Colonic mucosa (tissue), 4 donors: ENCODE data around the gene ZBTB7B. TPM values are rescaled to one million over a fixed set of nuclear protein-coding genes. Genes with fewer than 3 reads are reported as not detected.

Source experiments
- DNase-seq: peaks from one replicate; pipeline ENCODE4 v3.0.0-alpha.2; 2020
- H3K27ac ChIP-seq: fragments of 200-600 bp; one replicate; pipeline ENCODE4 v1.8.0; 2021
- H3K27me3 ChIP-seq: fragments of 200-600 bp; one replicate; pipeline ENCODE4 v1.8.0; 2021
- H3K36me3 ChIP-seq: fragments of 200-600 bp; one replicate; pipeline ENCODE4 v1.8.0; 2021
- H3K4me1 ChIP-seq: fragments of 200-600 bp; one replicate; pipeline ENCODE4 v1.8.0; 2021; ENCODE audit warnings: mild to moderate bottlenecking
- H3K4me3 ChIP-seq: fragments of 200-600 bp; one replicate; pipeline ENCODE4 v1.8.0; 2021
- H3K9ac ChIP-seq, 2 donors: one replicate each; pipeline ENCODE4 v1.7.0; 2013; ENCODE audit warnings: control low read depth in 2 of 2, low read depth in 2 of 2, low read length in 2 of 2
- H3K9me3 ChIP-seq: fragments of 200-600 bp; one replicate; pipeline ENCODE4 v1.8.0; 2021
- intact Hi-C: fragments of 100-400 bp; cut with DNase I; formaldehyde crosslinking; loops from one replicate; pipeline ENCODE4 v1.14.1; 2022
- total RNA-seq, 2 donors: library from RNA; stranded (reverse); fragmentation: NEBNext Ultra II Directional in 1 of 2; extraction: Animal tissue kit (Norgen Biotek cat#: 25700) in 1 of 2; gene quantifications; one replicate each; pipeline ENCODE4 v1.2.1, GENCODE V29; 2021
- TF ChIP-seq, protein P1 (sequence below): fragments of 200-600 bp; IDR thresholded peaks from one replicate; pipeline ENCODE4 v1.8.0; 2022; ENCODE audit warnings: antibody characterized with exemption, mild to moderate bottlenecking
- donor health status: healthy.
- donor health status: DM: no; HTN: no; CAD: no.
- donor health status: DM: no; HTN: no; CAD: no.

Gene ZBTB7B
- total RNA-seq, 2 donors from 2014 or later: 185 to 205 TPM

DNA sequence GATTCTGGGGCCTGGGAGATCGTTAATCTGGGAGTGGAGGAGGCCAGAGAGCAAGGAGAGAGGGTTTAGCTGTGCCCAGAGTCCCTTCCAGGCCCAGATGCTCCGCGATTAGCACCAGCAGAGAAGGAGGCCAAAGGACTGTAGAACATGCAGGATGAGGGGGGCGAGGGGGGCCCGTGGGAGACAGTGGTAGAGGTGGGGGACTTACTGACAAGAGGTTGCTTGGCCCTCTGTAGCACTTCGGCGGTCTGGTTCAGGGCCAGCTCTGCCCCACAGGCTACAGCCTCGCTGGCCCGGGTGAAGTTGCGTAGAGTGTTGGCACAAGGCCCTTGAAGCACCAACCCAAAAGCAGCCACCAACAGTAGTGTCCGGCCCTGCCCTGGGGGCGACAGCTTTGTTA is 30.3 kb downstream of the ZBTB7B start:
- no peaks in the 10 kb centered on the region for H3K4me1 ChIP-seq
- no peak for DNase-seq
- intact Hi-C loops: no loop called here
- H3K4me3 ChIP-seq: no peak overlapping the region
- no peak overlapping the region for H3K9ac ChIP-seq
- TF ChIP-seq, protein P1, sequence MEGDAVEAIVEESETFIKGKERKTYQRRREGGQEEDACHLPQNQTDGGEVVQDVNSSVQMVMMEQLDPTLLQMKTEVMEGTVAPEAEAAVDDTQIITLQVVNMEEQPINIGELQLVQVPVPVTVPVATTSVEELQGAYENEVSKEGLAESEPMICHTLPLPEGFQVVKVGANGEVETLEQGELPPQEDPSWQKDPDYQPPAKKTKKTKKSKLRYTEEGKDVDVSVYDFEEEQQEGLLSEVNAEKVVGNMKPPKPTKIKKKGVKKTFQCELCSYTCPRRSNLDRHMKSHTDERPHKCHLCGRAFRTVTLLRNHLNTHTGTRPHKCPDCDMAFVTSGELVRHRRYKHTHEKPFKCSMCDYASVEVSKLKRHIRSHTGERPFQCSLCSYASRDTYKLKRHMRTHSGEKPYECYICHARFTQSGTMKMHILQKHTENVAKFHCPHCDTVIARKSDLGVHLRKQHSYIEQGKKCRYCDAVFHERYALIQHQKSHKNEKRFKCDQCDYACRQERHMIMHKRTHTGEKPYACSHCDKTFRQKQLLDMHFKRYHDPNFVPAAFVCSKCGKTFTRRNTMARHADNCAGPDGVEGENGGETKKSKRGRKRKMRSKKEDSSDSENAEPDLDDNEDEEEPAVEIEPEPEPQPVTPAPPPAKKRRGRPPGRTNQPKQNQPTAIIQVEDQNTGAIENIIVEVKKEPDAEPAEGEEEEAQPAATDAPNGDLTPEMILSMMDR: no peak
- no peaks in the 10 kb centered on the region for H3K9me3 ChIP-seq
- no peaks in the 10 kb centered on the region for H3K36me3 ChIP-seq
- H3K27ac ChIP-seq: no peak overlapping the region
- no peaks in the 10 kb centered on the region for H3K27me3 ChIP-seq

DNA sequence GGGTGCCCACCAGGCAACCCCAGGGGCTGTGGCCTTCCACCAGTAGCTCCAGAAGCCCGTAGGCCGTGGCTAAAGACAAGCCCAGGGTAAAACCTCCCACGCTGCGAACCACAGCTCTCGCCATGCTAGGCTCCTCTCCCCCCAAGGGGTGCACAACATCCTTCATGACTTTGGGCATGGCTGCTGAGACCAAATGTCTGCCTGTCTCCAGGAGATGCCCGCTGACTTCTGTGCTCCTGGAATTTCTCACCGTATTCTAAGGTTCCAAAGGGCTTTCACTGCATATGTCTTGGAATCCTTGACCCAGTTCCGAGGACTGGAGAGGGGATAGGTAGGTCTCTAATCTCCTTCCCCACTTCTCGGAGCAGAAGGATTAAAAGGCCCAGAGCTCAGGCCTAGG is 30.9 kb downstream of the ZBTB7B start, which contains the start of the genes DCST1 and DCST2:
TSS of gene DCST1 (plus strand) at position 301 of the 400 bp plus-strand sequence. CDS start 213 bp downstream, outside the sequence.
TSS of gene DCST2 (minus strand) at position 258 of the 400 bp plus-strand sequence. CDS start at position 178, 80 bp downstream.
- TF ChIP-seq, protein P1: no peak
- Histone ChIP-seq H3K36me3 (no peaks in the 10 kb centered on the region), H3K4me3 (no peak within 1 kb of the TSS), H3K27me3 (no peaks in the 10 kb centered on the region), H3K4me1 (no peaks in the 10 kb centered on the region), H3K27ac (no peak within 1 kb of the TSS), H3K9ac (no peak within 1 kb of the TSS), H3K9me3 (no peaks in the 10 kb centered on the region)
- no peak for DNase-seq
- intact Hi-C loops: no loop called here

DNA sequence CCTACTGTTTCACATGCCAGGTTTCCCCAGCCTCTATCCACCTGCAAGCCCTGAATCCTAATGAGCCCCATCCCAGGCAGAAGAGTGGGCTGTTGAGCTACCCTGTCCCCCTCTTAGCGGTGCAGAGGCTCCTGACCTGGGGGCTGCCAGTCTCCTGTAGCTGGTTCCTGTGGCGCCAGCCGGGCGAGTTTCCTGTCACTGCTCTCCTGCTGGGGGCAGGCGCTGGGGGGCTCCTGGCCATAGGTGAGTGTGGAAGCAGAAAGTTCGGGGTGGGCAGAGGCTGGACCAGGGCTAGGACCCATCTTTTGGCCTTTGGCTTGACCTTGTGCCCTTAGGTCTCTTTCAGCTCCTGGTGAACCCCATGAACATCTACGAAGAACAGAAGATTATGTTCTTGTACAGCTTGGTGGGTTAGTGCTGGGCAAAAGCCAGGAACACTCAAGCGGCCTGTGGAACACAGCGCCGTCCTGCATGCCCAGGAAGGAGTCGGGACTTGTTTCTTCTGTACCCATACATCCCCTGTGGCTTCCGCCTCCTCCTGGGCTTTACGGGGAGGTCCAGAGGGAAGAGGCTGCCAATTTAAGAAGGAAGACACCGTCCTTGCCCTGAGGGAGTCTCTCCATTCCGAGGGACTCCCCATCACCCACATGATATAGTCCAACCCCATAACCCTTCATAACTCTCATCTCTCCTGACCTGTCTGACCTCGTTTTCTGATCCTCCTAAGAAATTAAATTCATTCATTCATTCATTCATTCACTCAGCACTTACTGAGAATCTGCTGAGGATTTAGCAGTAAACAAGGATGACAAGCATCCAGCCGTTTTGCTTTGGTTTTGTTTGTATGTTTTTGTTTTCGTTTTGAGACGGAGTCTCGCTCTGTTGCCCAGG is 32.0 kb downstream of the ZBTB7B start:
- TF ChIP-seq, protein P1: no peak
- no peak overlapping the region for H3K27ac ChIP-seq
- H3K9me3 ChIP-seq: no peaks in the 10 kb centered on the region
- H3K4me3 ChIP-seq: no peak overlapping the region
- no peak overlapping the region for H3K9ac ChIP-seq
- intact Hi-C loops: no loop called here
- peaks cover 3% of the 10 kb centered on the region for H3K4me1 ChIP-seq
- no peaks in the 10 kb centered on the region for H3K36me3 ChIP-seq
- DNase-seq: no peak
- no peaks in the 10 kb centered on the region for H3K27me3 ChIP-seq

DNA sequence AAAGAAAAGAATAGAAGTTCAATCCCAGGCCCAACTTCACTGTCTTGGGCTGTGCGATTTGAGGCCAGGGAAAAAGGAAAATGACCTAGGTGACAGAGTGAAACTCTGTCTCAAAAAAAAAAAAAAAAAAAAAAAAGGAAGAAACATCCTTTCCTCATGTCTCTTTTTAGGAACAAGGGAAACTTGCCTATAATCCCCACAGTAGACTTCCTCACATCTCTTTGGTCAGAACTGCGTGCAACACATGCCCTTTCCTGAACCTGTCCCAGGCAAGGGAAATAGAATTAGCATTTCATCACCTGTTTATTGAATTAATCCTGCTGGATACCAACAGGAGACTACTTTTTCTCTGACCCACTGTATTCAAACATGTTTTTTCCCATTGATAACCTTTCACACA is 33.3 kb downstream of the ZBTB7B start:
- TF ChIP-seq, protein P1: no peak
- no peaks in the 10 kb centered on the region for H3K36me3 ChIP-seq
- no peak overlapping the region for H3K27ac ChIP-seq
- intact Hi-C loops: no loop called here
- peaks cover 3% of the 10 kb centered on the region for H3K4me1 ChIP-seq
- DNase-seq: no peak
- H3K9me3 ChIP-seq: no peaks in the 10 kb centered on the region
- no peak overlapping the region for H3K9ac ChIP-seq
- H3K4me3 ChIP-seq: no peak overlapping the region
- H3K27me3 ChIP-seq: no peaks in the 10 kb centered on the region

DNA sequence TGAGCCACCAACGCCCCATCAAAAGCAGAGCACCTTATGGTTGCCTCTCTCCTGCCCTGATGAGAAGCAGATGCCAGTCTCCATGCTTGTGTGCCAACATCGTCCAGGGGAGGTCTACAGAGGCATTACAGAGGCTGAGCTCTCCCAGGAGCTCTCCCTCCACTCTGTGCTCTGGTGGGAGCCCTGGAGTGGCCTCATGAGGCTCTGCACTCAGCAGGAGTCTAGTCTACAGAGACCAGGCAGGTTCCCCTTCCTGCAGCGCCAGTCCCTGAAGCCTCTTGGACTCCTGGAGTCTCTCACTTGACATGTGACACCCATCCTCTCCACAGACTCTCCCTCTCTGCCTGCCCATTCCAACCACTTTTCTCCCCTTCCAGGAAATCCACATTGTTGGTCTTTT is 34.4 kb downstream of the ZBTB7B start:
- H3K9me3 ChIP-seq: no peaks in the 10 kb centered on the region
- H3K4me1 ChIP-seq: peaks cover 3% of the 10 kb centered on the region
- no peak overlapping the region for H3K9ac ChIP-seq
- no peak overlapping the region for H3K27ac ChIP-seq
- no peak for DNase-seq
- H3K4me3 ChIP-seq: no peak overlapping the region
- no peaks in the 10 kb centered on the region for H3K36me3 ChIP-seq
- intact Hi-C loops: no loop called here
- no peaks in the 10 kb centered on the region for H3K27me3 ChIP-seq
- TF ChIP-seq, protein P1: no peak
